SKM-1 (cell line): ENCODE data around the gene LYSMD3.
A peak's percentile ranks its signal among the peaks of the same experiment; 100 is the strongest.

Experiments used
- DNase-seq: peaks from one replicate; lab custom pipeline; 2025; ENCODE audit not compliant: unreplicated experiment; lab: John Stamatoyannopoulos, UW

LYSMD3 gene

DNA sequence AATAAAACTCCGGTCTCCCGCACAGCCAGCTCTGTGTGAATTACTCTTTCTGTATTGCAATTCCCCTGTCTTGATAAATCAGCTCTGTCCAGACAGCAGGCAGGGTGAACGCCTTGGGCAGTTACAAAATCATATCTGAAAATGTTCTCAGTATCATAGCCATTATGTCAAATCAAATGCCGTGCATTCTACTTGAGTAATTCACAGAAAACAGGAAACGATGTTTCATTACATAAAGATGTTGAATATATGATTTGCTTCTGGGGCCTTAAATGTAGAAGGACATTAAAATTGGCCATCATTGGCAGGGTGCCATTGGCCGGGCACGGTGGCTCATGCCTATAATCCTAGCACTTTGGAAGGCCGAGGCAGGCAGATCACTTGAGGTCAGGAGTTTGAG lies 46.2 kb downstream of the LYSMD3 start:
- no peak for DNase-seq

DNA sequence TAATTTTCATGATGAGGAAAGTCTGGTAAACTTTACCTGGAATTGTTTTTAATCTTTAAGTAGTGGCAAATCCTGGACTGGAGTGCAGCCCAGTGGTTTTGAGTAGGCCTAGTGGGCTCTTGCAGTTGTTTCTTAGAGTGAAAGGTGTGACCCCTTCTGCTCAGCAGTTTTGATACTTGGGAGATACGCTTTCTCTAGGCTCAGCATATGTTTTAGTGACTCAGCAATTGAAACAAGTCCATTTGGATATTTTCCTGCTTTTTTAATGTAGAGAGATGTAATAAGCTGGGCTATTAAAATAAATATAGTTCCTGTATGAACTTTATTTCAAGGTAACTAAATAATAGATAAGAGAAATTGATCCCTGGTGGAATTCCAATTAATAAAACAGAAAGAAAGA lies 48.7 kb downstream of the LYSMD3 start:
- no peak for DNase-seq

DNA sequence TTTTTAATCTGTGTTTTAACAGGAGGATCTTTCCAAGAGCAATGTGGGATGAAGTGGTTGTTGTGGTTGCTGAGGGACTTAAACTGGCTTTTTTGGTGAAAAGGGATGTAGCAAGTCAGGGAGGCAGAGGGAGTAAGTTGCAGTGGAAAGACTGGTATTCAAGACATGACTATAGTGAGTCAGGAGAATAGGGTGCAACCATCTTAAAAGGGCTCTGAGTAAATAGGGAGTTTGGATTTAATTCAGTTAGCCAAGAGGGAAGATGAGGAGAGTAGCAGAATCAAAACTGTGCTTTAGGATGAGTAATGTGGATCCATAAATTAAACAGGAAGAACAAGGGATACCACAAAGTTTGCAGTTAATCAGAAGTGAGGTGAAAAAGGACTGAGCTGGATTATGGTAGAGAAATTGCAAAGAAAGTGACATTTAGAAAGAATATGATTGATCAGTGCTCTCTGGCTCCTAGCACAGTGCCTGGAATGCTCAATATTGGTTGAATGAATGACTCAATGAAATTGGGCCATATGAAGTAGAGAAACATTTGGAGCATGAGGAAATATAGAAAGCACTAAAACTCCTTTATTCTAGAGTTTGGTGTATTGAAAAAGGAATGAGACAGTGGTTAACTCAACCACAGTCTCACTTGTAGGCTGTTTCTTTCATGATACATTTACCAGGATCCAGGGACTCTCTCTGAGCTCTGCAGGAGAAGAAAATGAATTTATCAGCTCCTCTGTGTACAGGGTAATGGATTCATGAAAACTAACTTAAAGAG lies 49.6 kb downstream of the LYSMD3 start:
- no peak for DNase-seq

DNA sequence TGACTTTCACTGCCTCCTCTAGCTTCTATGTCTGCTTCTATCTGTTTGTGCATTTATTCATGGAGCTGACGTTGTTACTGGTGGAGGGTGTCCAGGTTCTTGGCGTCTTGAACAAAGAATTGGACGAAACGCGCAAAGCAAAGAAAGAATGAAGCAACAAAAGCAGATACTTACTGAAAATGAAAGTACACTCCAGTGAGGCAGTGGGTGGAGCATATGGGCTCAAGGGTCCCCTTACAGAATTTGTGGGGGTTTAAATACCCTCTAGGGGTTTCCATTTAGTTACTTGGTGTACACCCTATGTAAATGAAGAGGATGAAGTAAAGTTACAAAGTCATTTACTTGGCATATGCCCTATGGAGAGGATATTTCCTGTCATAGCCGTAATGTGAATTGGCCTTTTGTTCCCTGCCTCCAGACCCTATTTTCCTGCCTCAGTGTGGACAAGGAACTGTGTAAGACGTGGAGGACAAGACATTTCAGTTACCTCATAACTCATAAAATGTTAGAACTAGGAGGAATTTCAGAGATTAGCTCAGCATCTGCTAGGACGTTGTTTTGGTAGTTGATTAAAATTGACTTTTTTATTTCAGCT lies 51.7 kb downstream of the LYSMD3 start:
- no peak for DNase-seq

DNA sequence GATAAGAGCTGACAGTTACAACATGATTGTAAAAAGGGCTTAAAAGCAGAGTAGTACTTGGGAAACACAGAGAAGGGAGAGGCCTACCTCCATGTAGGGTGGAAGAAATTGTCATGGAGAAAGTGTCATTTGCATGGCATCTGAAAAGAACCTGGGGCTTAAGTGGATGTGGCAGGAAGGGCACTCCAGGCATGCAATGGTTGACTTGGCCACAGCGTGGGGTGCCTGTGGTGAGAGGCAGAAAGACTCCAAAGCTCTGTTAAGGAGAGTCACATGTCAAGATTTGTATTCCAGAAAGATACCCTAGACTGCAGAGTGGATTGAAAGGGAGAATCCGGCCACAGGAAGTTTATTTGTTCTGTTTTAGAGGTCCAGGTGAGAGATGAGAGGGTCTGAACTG lies 52.3 kb downstream of the LYSMD3 start:
- DNase-seq, result no peak

DNA sequence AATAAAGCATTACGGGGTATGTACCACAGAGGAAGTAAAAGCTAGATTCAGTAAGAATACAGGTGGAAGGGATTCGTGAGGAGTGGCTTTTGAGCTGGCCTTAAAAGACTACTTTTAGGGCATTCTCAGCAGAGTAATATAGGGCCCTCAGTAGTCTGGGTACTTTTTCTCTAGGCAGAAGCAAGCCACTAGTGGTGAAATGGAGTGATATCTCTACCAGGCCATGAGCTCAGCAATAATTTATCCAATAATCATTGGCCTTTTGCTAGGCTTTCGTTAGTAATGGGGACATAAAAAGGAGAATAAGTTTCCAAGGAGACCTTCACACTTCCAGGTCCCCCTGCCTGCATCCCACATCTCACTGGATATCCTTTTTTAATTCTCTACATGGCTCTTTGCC lies 53.0 kb downstream of the LYSMD3 start:
- no peak for DNase-seq

DNA sequence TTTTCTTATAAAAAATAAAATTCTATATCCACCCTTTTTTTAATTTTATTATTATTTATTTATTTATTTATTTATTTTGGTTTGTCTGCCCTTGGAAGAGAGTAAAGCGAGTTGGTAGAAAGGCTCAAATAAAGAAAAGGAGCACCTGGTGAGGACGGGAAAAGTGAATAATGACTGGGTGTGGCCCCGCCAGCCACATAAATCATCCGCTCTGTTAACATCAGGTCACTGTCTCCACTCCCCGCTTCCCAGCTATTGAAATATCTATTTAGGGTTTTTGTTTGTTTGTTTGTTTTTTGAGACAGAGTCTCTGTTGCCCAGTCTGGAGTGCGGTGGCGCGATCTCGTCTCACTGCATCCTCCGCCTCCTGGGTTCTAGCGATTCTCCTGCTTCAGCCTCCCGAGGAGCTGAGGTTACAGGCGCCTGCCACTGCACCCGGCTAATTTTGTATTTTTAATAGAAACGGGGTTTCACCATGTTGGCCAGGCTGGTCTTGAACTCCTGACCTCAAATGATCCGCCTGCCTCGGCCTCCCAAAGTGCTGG lies 53.9 kb downstream of the LYSMD3 start:
- DNase-seq, result no peak

DNA sequence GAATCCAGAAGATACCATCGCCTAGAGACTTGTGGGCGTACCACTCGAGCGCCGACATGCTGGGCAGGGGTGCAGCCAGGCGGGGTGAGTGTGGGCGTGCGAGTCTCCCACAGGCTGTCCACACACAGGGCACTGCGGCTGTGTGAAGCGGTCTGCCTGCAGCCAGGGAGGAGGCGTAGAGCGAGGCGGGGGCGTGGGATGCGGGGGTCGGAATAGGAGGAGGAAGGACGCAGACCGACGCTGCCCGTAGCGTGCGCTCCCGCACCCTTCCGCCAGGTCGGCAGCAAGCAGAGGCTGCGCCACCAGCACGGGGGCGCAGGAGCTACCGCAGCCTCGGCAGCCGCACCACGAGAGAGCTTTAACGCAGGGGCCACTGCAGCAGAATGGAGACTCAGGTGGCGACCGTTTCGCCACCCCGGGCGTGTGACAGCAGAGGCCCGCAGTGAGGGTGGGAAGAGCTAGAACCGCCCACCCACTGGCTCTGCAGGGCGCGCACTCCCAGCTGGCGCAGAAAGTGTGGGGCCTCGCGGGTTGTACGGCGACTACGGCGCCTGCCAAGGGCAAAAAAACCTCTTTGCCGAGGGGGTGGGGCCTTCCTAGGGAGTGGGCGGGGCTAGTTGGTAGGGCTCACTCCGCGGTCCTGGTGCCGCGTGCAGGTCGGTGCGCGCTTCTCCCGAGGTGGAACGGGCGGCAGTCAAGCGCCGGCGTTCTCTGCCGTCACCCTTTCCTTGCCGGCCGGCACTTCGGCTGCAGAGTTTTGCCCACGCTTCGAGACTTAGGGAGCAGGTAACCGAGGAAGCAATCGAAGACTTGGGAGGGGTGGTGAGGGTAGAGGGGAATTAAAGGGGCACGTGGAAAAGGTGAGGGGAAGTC lies 54.9 kb downstream of the LYSMD3 start, which contains the start of the genes MBLAC2 and POLR3G:
Gene MBLAC2, minus strand, starts transcription at position 537 of the 873 bp plus-strand sequence. Its CDS starts 479 bp downstream, at position 58.
Gene POLR3G, plus strand, starts transcription at position 630 of the 873 bp plus-strand sequence. CDS start 10,704 bp downstream, outside the sequence.
- DNase-seq, result peak; percentile 90

DNA sequence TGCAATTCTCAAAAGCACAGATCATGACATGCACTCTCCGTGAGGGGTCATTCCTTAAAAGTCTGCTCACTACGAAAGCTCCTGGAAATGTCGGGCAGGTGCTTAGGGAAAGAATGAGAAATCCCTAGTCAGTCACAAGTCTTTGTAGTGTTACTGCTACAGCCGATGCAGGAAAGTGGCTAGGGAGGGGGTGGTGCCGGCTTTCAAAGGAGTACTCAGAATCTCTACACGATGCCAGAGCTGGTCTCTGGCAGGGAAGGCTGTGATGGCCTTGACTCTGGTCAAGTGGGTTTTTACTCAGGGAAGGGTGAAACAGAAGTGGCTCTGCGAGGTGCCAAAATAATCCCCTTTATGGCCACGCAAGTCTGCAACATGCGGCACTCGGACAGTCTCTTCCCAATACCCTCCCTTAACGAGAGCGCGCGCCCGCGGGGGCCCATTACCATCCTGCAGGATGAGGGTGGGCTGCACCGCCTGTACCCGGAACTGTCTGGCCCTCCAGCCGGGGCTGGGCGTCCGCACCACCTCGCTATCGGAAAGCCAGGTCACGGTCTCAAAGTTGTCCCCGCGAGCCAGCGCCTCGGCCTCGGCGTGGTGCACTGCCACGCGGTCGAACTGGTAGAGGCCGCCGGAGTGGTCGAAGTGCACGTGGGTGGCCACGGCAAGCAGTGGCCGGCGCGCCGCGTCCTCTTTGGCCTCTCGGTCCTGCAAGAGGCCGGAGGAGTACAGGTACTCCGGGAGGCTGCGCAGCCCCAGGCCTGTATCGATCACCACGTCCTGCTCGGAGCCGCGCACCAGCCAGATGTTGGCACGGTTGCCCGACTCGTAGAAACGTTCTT lies 55.8 kb downstream of the LYSMD3 start:
- peak; percentile 3 for DNase-seq

DNA sequence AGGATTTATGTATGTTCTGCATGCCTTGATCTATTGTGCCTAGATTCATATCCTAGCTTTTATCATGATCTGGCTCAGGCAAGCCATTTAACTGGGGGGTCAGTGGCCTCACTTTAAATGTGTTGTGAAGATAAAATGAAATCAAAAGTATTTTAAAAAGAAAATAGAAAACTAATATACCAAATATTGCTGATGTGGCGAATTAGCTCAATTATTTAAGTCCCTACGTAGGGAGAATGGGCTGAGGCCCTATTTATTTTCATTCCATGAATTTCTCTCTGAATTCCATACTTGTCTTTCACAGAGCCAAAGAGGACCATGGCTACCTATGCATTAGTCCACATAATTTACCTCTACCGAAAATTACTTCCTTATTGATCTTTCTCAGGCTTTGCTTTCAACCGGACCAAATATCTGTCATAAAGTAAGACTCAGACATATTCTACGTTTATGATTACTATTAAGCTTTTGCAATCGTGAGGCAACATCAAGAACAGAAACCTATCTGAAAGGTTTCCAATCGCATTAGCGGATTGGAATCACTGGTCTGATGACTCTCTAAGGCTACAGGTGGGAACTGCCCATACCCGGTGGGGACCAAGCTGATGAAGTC lies 56.5 kb downstream of the LYSMD3 start:
- DNase-seq, result no peak
